HCT116 (cell line): ENCODE measurements around the gene TUBA8. TPM values are rescaled to one million over a fixed set of nuclear protein-coding genes. Genes with fewer than 3 reads are reported as not detected.

Experiments
- ATAC-seq: fragments of 200-7000 bp; cut with Tn5 transposase; 2 replicates; pipeline ENCODE4 v1.9.1; 2020; ENCODE audit warnings: mild to moderate bottlenecking, moderate library complexity
- BruUV-seq: library from RNA; stranded (reverse); fragments of 400-500 nt; replicated peaks from 2 replicates; lab custom pipeline; 2021; lab: Mats Ljungman, UMichigan
- CTCF ChIA-PET: fragments of 300-600 bp; sonication (Branson Sonifier 250); formaldehyde crosslinking; loops from one replicate; lab custom pipeline; 2021; ENCODE audit warnings: antibody characterized with exemption; lab: Charles Lee
- POLR2A ChIA-PET: fragments of 300-600, 350-600 bp; sonication (Branson Sonifier 250); formaldehyde crosslinking; loops from one replicate; lab custom pipeline; 2021; ENCODE audit warnings: antibody characterized with exemption; lab: Charles Lee
- RAD21 ChIA-PET, 2 experiments: fragments of 300-600 bp; sonication (Branson Sonifier 250); formaldehyde crosslinking; loops; one replicate each; lab custom pipeline; 2023; ENCODE audit warnings: low total read pairs in 2 of 2; ENCODE audit not compliant: uncharacterized antibody in 2 of 2, unreplicated experiment in 2 of 2, low non-redundant PET in 1 of 2; lab: Charles Lee
- DNase-seq: peaks from one replicate; pipeline ENCODE4 v3.0.0-alpha.2; 2010; ENCODE audit warnings: low read depth, low spot score
- H2AFZ ChIP-seq: fragments of 200-600 bp; shearing (Covaris generic), sonication (generic); 2 replicates; pipeline ENCODE4 v1.6.1; 2017; ENCODE audit warnings: low read depth, mixed run types, mixed read lengths, antibody characterized with exemption, low read length; ENCODE audit not compliant: poor library complexity, severe bottlenecking
- H3K27ac ChIP-seq: 2 replicates; pipeline ENCODE4 v1.5.1; 2012; ENCODE audit warnings: low read depth, low read length
- H3K27me3 ChIP-seq: fragments of 200-600 bp; sonication (generic); 2 replicates; pipeline ENCODE4 v1.6.1; 2016; ENCODE audit warnings: mixed run types, low read length, mixed read lengths; ENCODE audit not compliant: insufficient read depth
- H3K36me3 ChIP-seq, 2 experiments: fragments of 200-500 bp in 1 of 2; fragments of 200-600 bp in 1 of 2; sonication (Bioruptor generic) in 1 of 2; sonication (generic) in 1 of 2; 2 replicates each; pipeline versions ENCODE4 v1.5.1 to v1.6.1; 2014 to 2016; ENCODE audit warnings: low read length in 2 of 2, inconsistent platforms in 1 of 2, mixed read lengths in 1 of 2, mixed run types in 1 of 2; ENCODE audit not compliant: insufficient read depth in 2 of 2, control insufficient read depth in 1 of 2
- H3K4me1 ChIP-seq, 2 experiments: fragments of 200-600 bp in 1 of 2; sonication (generic) in 1 of 2; 2 replicates each; pipeline versions ENCODE4 v1.5.1 to v1.6.1; 2012 to 2017; ENCODE audit warnings: low read length in 2 of 2, inconsistent platforms in 1 of 2, mild to moderate bottlenecking in 1 of 2, mixed read lengths in 1 of 2, mixed run types in 1 of 2, moderate library complexity in 1 of 2; ENCODE audit not compliant: insufficient read depth in 2 of 2, control insufficient read depth in 1 of 2
- H3K4me2 ChIP-seq: fragments of 200-600 bp; sonication (generic); 2 replicates; pipeline ENCODE4 v1.6.1; 2017; ENCODE audit warnings: mixed run types, low read length, mixed read lengths
- H3K4me3 ChIP-seq, 2 experiments: fragments of 200-600 bp in 1 of 2; sonication (generic) in 1 of 2; replicated peaks in 1 of 2; 2 replicates each; pipeline ENCODE4 v1.5.1; 2011 to 2016; ENCODE audit warnings: low read length in 2 of 2, control low read depth in 1 of 2, low read depth in 1 of 2, mild to moderate bottlenecking in 1 of 2, mixed read lengths in 1 of 2, mixed run types in 1 of 2
- H3K79me2 ChIP-seq: fragments of 200-600 bp; sonication (generic); 2 replicates; pipeline ENCODE4 v1.6.1; 2017; ENCODE audit warnings: mild to moderate bottlenecking, mixed run types, low read length, moderate library complexity, mixed read lengths; ENCODE audit not compliant: insufficient read depth
- H3K9ac ChIP-seq: fragments of 200-600 bp; sonication (generic); 2 replicates; pipeline ENCODE4 v1.6.1; 2016; ENCODE audit warnings: low read length, mixed read lengths
- H3K9me2 ChIP-seq: fragments of 200-600 bp; sonication (generic), shearing (Covaris generic); 2 replicates; pipeline ENCODE4 v1.6.1; 2017; ENCODE audit warnings: mixed run types, mild to moderate bottlenecking, moderate library complexity; ENCODE audit not compliant: insufficient read depth
- H3K9me3 ChIP-seq, 2 experiments: fragments of 200-500 bp in 1 of 2; fragments of 200-600 bp in 1 of 2; sonication (Bioruptor generic) in 1 of 2; sonication (generic) in 1 of 2; 2 replicates each; pipeline ENCODE4 v1.6.1; 2014 to 2017; ENCODE audit warnings: low read length in 2 of 2, mixed read lengths in 2 of 2, inconsistent platforms in 1 of 2, low read depth in 1 of 2, mild to moderate bottlenecking in 1 of 2, mixed run types in 1 of 2, moderate library complexity in 1 of 2; ENCODE audit not compliant: control insufficient read depth in 1 of 2, insufficient read depth in 1 of 2
- H4K20me1 ChIP-seq: fragments of 200-600 bp; sonication (generic), shearing (Covaris generic); 2 replicates; pipeline ENCODE4 v1.6.1; 2017; ENCODE audit warnings: mixed run types, mild to moderate bottlenecking, moderate library complexity; ENCODE audit not compliant: insufficient read depth
- ATF3 ChIP-seq: IDR thresholded peaks from 2 replicates; pipeline ENCODE4 v1.6.1; 2012
- CBX3 ChIP-seq: IDR thresholded peaks from 2 replicates; pipeline ENCODE4 v1.6.1; 2012; ENCODE audit warnings: low read depth
- CTCF ChIP-seq, 3 experiments: fragments of 200-600 bp in 1 of 3; sonication (generic) in 1 of 3; IDR thresholded peaks in 2 of 3; conservative IDR thresholded peaks in 1 of 3; 2 replicates each; pipeline ENCODE4 v1.5.1; 2012 to 2017; ENCODE audit warnings: low read depth in 2 of 3, low read length in 2 of 3, antibody characterized with exemption in 1 of 3, borderline replicate concordance in 1 of 3, control low read depth in 1 of 3, mild to moderate bottlenecking in 1 of 3, mixed read lengths in 1 of 3, mixed run types in 1 of 3, moderate library complexity in 1 of 3; ENCODE audit not compliant: insufficient read depth in 1 of 3
- EGR1 ChIP-seq: IDR thresholded peaks from 2 replicates; pipeline ENCODE4 v1.6.1; 2012; ENCODE audit warnings: low read depth
- FOSL1 ChIP-seq: IDR thresholded peaks from 2 replicates; pipeline ENCODE4 v1.6.1; 2012; ENCODE audit warnings: low read depth
- MAX ChIP-seq: IDR thresholded peaks from 2 replicates; pipeline ENCODE4 v1.6.1; 2012
- POLR2A ChIP-seq: IDR thresholded peaks from 2 replicates; pipeline ENCODE4 v1.7.0; 2011; ENCODE audit warnings: borderline replicate concordance; ENCODE audit not compliant: insufficient read depth, insufficient read length; ENCODE audit errors: extremely low read depth
- POLR2AphosphoS5 ChIP-seq: IDR thresholded peaks from 2 replicates; pipeline ENCODE4 v1.6.1; 2011; ENCODE audit warnings: mild to moderate bottlenecking, low read depth, low read length, moderate library complexity
- RAD21 ChIP-seq: IDR thresholded peaks from 2 replicates; pipeline ENCODE4 v1.6.1; 2012; ENCODE audit warnings: low read depth, mild to moderate bottlenecking
- REST ChIP-seq: IDR thresholded peaks from 2 replicates; pipeline ENCODE4 v1.6.1; 2012; ENCODE audit warnings: low read depth
- SRF ChIP-seq: IDR thresholded peaks from 2 replicates; pipeline ENCODE4 v1.6.1; 2012; ENCODE audit warnings: low read depth
- ZBTB33 ChIP-seq: IDR thresholded peaks from 2 replicates; pipeline ENCODE4 v1.6.1; 2011; ENCODE audit warnings: mild to moderate bottlenecking, low read length, moderate library complexity; ENCODE audit not compliant: insufficient replicate concordance; ENCODE audit errors: extremely low read depth
- intact Hi-C: fragments of 100-400 bp; cut with micrococcal nuclease; formaldehyde crosslinking; loops from 2 replicates; pipeline ENCODE4 v1.10.0; 2022
- total RNA-seq: library from RNA; stranded (reverse); gene quantifications from one replicate; pipeline ENCODE4 v1.2.1, GENCODE V29; 2021; ENCODE audit not compliant: unreplicated experiment

The TUBA8 gene
- total RNA-seq, 1 experiment from 2014 or later, result 2.3 TPM

GRCh38 chr22:18085188-18085587 lies 25.4 kb upstream of the TUBA8 start:
- Histone ChIP-seq H3K27me3 (no peaks in the 10 kb centered on the region), H3K9me3 (no peaks in the 10 kb centered on the region), H3K4me1 (no peaks in the 10 kb centered on the region), H2AFZ (no peak overlapping the region), H3K4me3 (no peak overlapping the region), H3K27ac (no peak overlapping the region), H3K9ac (no peak overlapping the region), H3K4me2 (no peak overlapping the region), H3K79me2 (peaks cover 28% of the 10 kb centered on the region), H3K36me3 (peaks cover 30 to 51% of the 10 kb centered on the region in 2 experiments; a peak in 3 of 4 replicates), H3K9me2 (no peaks in the 10 kb centered on the region), H4K20me1 (no peaks in the 10 kb centered on the region)
- ChIA-PET POLR2A (no interaction called here), CTCF (no interaction called here), RAD21 (no interaction called here)
- TF ChIP-seq ZBTB33, result no peak
- no peak for TF ChIP-seq RAD21
- ATAC-seq (no peak), DNase-seq (no peak)
- intact Hi-C loops, result no loop called here
- BruUV-seq, result no TSS peak

GRCh38 chr22:18087350-18087855 lies 23.2 kb upstream of the TUBA8 start:
- Histone ChIP-seq H3K9ac (no peak overlapping the region), H3K4me2 (no peak overlapping the region), H3K9me2 (no peaks in the 10 kb centered on the region), H3K4me3 (no peak overlapping the region), H3K27ac (no peak overlapping the region), H2AFZ (no peak overlapping the region), H3K27me3 (no peaks in the 10 kb centered on the region), H3K9me3 (no peaks in the 10 kb centered on the region), H3K36me3 (peaks cover 24 to 36% of the 10 kb centered on the region in 2 experiments; a peak in 3 of 4 replicates), H3K79me2 (peaks cover 15% of the 10 kb centered on the region), H3K4me1 (no peaks in the 10 kb centered on the region), H4K20me1 (no peaks in the 10 kb centered on the region)
- ChIA-PET CTCF (no interaction called here), RAD21 (no interaction called here), POLR2A (interaction anchor here (1.2 kb wide), 1 partner anchor 10 kb away, joined by 4 read pairs; the partner anchor contains the start of gene PEX26)
- DNase-seq (no peak), ATAC-seq (no peak)
- intact Hi-C loops, result no loop called here
- BruUV-seq, result no TSS peak
- TF ChIP-seq ATF3 (no peak), CBX3 (no peak), CTCF (IDR thresholded peaks at IDR 0.05 in 2 of 3, conservative IDR thresholded peaks at IDR 0.05 in 1 of 3; ENCODE audit: borderline replicate concordance in 1 of 3, insufficient read depth in 1 of 3, low read depth in 2 of 3, low read length in 2 of 3) (no peak), REST (no peak), POLR2A (no peak), MAX (no peak), POLR2AphosphoS5 (no peak), EGR1 (no peak), SRF (no peak), FOSL1 (no peak)
